Measurements from ENCODE around the gene AFAP1L1. TPM values are rescaled to one million over a fixed set of nuclear protein-coding genes. Genes with fewer than 3 reads are reported as not detected.
A peak's percentile ranks its signal among the peaks of the same experiment; 100 is the strongest.

AFAP1L1 gene
- total and polyA plus RNA-seq, 2 of the 13 experiments (the other 11 are each of a cell fraction or from before 2014, with no cell fraction given) = 0.38 to 1.0 TPM

- H3K4me3 ChIP-seq (replicated peaks in 1 of 3; ENCODE audit: insufficient read depth in 1 of 3, low read depth in 2 of 3, low read length in 3 of 3) = peak overlapping the region in 1 of 3 experiments; percentile 70; a peak in 3 of 6 replicates
- CTCF ChIA-PET (ENCODE audit: low intra/inter-chr PET ratio, low total read pairs) = interaction anchor here (1.1 to 3.4 kb wide), 5 partner anchors 41 to 183 kb away, joined by 3 to 35 read pairs (median 14); no protein-coding TSS in a partner anchor
- H3K79me2 ChIP-seq (ENCODE audit: insufficient read depth, low read length) = no peaks in the 10 kb centered on the region
- in situ Hi-C loops (cut with HindIII; ENCODE audit: extremely low pct_ligation_motif_present, low pct_unique_long_range_greater_than_20kb) (loop anchor here (10.0 kb wide), 1 partner anchor 53 kb away; no protein-coding TSS in a partner anchor), intact Hi-C loops (cut with micrococcal nuclease; ENCODE audit: unreplicated experiment) (no loop called here)
- no peaks in the 10 kb centered on the region for H3K9me3 ChIP-seq (ENCODE audit: low read length)
- H3K4me1 ChIP-seq (ENCODE audit: insufficient read depth, low read length) = peaks cover 70% of the 10 kb centered on the region
- no TSS peak for BruUV-seq (replicated peaks)
- ATAC-seq (peak; percentile 11), DNase-seq (ENCODE audit: low spot score) (no peak), FAIRE-seq (no peak)
- H3K4me2 ChIP-seq (ENCODE audit: low read depth, low read length) = peak overlapping the region; percentile 87
- WGBS (ENCODE audit: low lambda C conversion rate) = 36% methylated on average over 5 of the region's 8 CpGs
- no peak overlapping the region for H2AFZ ChIP-seq (ENCODE audit: low read length)
- peak overlapping the region; percentile 74 for H3K9ac ChIP-seq (ENCODE audit: insufficient read depth, low read depth, low read length)
- no peaks in the 10 kb centered on the region for H4K20me1 ChIP-seq (ENCODE audit: insufficient read depth, low read length)
- peak overlapping the region; percentile 43 for H3K27ac ChIP-seq (ENCODE audit: extremely low read length, insufficient read depth, low read length)
- POLR2A ChIA-PET = interaction anchor here (1.2 kb wide), 1 partner anchor 60 kb away, joined by 3 read pairs; no protein-coding TSS in a partner anchor
- no peaks in the 10 kb centered on the region for H3K36me3 ChIP-seq (replicated peaks in 1 of 2; ENCODE audit: control insufficient read depth in 1 of 2, insufficient read depth in 2 of 2, low read length in 2 of 2)
- H3K27me3 ChIP-seq (ENCODE audit: control insufficient read depth in 1 of 2, insufficient read depth in 2 of 2, low read length in 2 of 2) = peaks cover 5% of the 10 kb centered on the region in 2 experiments; a peak in 2 of 5 replicates
- TF ChIP-seq ATF5 (CRISPR knock-in tag; IDR thresholded peaks at IDR 0.05; ENCODE audit: low read depth) (no peak), PHF21A (CRISPR knock-in tag; IDR thresholded peaks at IDR 0.05) (no peak), JUND (CRISPR knock-in tag; IDR thresholded peaks at IDR 0.05) (no peak), HNRNPLL (IDR thresholded peaks at IDR 0.05; ENCODE audit: low read depth, low read length, poor library complexity, severe bottlenecking) (no peak), MAZ (IDR thresholded peaks at IDR 0.05; ENCODE audit: borderline replicate concordance, low read depth, low read length) (no peak), MAZ (CRISPR knock-in tag; IDR thresholded peaks at IDR 0.05; ENCODE audit: low read depth) (peak; percentile 9; the same call in 1 of the 2 replicates), AHDC1 (CRISPR knock-in tag; IDR thresholded peaks at IDR 0.05; ENCODE audit: borderline replicate concordance) (0 out of 2 replicates have a peak, but pooled peaks have one; percentile 20), ZNF710 (CRISPR knock-in tag; IDR thresholded peaks at IDR 0.05; ENCODE audit: borderline replicate concordance) (0 out of 2 replicates have a peak, but pooled peaks have one; percentile 29), MTERF4 (CRISPR knock-in tag; IDR thresholded peaks at IDR 0.05) (0 out of 2 replicates have a peak, but pooled peaks have one; percentile 61), ZNF660 (CRISPR knock-in tag; IDR thresholded peaks at IDR 0.05; ENCODE audit: borderline replicate concordance, low read depth) (no peak), HOXA5 (CRISPR knock-in tag; IDR thresholded peaks at IDR 0.05) (no peak)
Measured at GRCh38 chr5:149381261-149381985, 109.8 kb downstream of the AFAP1L1 start.

Measured in HepG2 (cell line).